NCI-H82 treated with DMSO at 0.1 percent for 48 hours (cell line): Measurements from ENCODE around the gene TRUB2.
"Not testable (repeated sequence)": the region's sequence is repeated elsewhere in the genome, so short reads cannot be mapped to it uniquely, and the experiment has no call there.

Experiments used
- DNase-seq: peaks from one replicate; lab custom pipeline; 2025; ENCODE audit not compliant: unreplicated experiment; lab: John Stamatoyannopoulos, UW

TRUB2 gene

GRCh38 chr9:128340691-128341434 is 18.6 kb upstream of the TRUB2 start:
- DNase-seq, result no peak

- peak; percentile 25 for DNase-seq
Measured at GRCh38 chr9:128339761-128340690, 17.8 kb upstream of the TRUB2 start, which contains the start of gene SLC27A4. Gene SLC27A4, plus strand, starts transcription at chr9:128340527. Its CDS starts 2,606 bp downstream, at chr9:128343133.

GRCh38 chr9:128338852-128339614 is 16.8 kb upstream of the TRUB2 start:
- DNase-seq, result not testable (repeated sequence)

- DNase-seq, result no peak
Measured at GRCh38 chr9:128337936-128338335, 15.7 kb upstream of the TRUB2 start.

GRCh38 chr9:128335914-128336313 is 13.7 kb upstream of the TRUB2 start:
- DNase-seq, result no peak

- DNase-seq, result no peak
Measured at GRCh38 chr9:128335161-128335560, 12.9 kb upstream of the TRUB2 start.

GRCh38 chr9:128333451-128333869 is 11.2 kb upstream of the TRUB2 start:
- no peak for DNase-seq

GRCh38 chr9:128325629-128326028 is 3.4 kb upstream of the TRUB2 start:
- no peak for DNase-seq

- no peak for DNase-seq
Measured at GRCh38 chr9:128324401-128324800, 2.2 kb upstream of the TRUB2 start.

- no peak for DNase-seq
Measured at GRCh38 chr9:128323791-128324190, 1.5 kb upstream of the TRUB2 start.

- DNase-seq, result no peak
Measured at GRCh38 chr9:128323212-128323730, 1.0 kb upstream of the TRUB2 start.

- peak; percentile 70 for DNase-seq
Measured at GRCh38 chr9:128321879-128322403, 306 bp downstream of the TRUB2 start.

GRCh38 chr9:128321343-128321742 is 904 bp downstream of the TRUB2 start:
- DNase-seq, result no peak

- DNase-seq, result no peak
Measured at GRCh38 chr9:128317629-128318028, 4.6 kb downstream of the TRUB2 start.

GRCh38 chr9:128316421-128316820 is 5.8 kb downstream of the TRUB2 start:
- no peak for DNase-seq

- DNase-seq, result no peak
Measured at GRCh38 chr9:128314697-128315096, 7.5 kb downstream of the TRUB2 start.

- DNase-seq, result no peak
Measured at GRCh38 chr9:128310461-128310860, 11.8 kb downstream of the TRUB2 start.

- no peak for DNase-seq
Measured at GRCh38 chr9:128309551-128309950, 12.7 kb downstream of the TRUB2 start.

- peak; percentile 95 for DNase-seq
Measured at GRCh38 chr9:128304971-128305288, 17.3 kb downstream of the TRUB2 start.

GRCh38 chr9:128304136-128304970 is 17.9 kb downstream of the TRUB2 start:
- DNase-seq, result no peak
